HG03139 (cell line): ENCODE results near the gene P2RY12.

Experiments
- ATAC-seq: cut with Tn5 transposase; IDR thresholded peaks from one replicate; pipeline ENCODE4 v1.9.1; 2021; ENCODE audit not compliant: unreplicated experiment

Gene P2RY12

DNA sequence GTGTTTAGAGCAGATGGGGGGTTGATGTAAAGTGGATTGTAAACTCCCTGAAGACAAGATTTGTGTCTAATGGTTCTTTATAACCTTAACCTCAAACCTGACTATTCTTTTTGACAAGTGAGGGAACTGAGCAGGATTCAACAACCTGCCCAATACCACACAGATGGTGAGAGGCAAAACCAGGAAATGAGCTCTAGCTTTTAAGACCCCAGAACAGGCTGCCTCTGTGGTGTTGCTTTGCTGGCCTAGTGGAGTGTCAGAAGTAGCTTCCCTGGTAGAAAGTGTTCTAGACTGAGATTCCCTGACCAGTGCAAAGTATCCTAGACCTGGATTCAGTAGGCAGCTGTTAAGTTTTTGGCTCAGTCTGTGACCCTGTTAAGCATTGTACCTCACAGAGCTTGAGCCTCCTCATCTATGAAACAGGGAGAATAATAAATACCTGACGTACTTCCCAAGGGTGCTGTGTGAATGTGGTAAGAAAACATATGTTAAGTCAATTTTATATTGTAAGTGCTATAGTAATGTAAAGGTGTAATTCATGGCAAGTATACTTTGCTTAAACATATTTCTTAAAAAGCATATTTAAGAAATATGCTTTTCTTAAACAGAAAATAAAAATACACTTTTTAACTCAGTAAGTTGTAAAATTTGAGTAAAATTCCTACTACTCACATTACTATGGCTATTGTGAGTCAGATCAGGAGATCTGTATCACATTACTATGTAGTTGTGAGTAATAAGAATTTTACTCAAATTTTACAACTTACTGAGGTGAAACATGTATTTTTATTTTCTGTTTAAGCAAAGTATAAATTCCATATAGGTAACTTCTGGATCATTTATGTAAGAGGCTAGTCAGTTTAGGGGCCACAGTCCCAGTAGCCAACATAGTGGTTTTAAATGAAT lies 76.7 kb downstream of the P2RY12 start:
- ATAC-seq: no peak

DNA sequence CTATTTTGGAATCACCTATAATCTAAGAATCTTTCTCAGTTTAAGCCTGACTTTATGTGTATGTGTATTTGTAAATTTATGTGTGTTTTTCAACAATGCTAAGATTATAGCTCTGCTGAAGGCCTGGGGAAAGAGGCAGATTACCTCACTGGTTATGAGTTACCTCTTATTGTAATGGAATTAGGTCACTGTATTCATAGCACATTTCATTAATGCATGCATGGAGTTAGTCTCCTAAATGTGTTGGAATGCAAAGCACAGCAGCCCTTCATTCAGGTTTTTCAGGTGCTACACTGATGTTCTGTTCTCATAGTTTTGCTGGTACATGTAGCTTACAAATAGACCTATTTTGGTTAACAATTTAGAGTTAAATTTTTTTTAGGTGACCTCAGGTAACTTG lies 77.4 kb downstream of the P2RY12 start:
- ATAC-seq: no peak

DNA sequence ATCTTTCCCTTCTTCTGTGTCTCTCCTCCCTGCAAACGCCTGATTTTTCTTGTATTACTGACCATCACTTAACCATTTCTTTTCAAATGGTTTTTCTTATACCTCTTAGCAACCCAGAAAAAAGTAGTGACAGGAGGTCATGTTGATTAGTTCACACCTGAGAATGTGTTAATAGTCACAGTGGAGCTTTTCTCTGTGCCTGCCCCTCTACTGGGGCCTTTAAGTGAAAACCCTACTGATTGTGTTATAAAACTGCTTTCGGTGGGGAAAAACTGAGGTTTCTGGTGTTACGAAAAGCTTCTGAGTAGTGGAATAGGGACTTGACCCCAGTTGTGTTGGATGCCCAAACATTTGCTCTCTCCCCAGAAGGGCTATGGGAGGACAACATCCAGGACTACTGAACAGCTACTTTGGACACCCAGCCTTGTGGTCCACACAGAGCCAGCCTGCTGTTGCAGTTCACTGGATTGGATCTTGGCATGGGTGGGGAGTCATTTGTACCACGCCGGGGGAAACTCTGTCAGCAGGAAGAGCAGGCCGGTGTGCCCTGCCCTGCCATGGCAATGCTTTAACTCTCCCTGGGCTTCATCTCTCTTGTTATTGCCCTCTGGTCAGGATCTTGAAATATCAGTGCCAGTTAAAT lies 78.3 kb downstream of the P2RY12 start:
- no peak for ATAC-seq

DNA sequence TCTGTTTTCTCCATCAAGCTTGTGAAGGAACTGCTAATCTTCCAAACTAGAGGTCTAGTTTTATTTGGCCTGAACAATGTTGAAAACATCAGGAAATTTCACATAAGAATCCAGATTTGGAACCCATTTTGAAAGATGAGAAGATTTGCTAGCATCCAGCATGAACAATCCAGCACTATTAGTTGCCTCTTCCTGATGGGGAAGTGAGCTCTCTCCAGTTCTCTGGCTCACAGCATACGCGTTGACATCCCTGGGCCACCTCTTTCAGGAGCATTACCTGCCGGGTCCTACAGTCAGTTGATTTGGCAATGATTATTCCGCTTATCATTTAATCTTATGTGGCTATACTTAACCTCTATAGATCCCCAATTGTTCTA lies 78.8 kb downstream of the P2RY12 start:
- no peak for ATAC-seq

DNA sequence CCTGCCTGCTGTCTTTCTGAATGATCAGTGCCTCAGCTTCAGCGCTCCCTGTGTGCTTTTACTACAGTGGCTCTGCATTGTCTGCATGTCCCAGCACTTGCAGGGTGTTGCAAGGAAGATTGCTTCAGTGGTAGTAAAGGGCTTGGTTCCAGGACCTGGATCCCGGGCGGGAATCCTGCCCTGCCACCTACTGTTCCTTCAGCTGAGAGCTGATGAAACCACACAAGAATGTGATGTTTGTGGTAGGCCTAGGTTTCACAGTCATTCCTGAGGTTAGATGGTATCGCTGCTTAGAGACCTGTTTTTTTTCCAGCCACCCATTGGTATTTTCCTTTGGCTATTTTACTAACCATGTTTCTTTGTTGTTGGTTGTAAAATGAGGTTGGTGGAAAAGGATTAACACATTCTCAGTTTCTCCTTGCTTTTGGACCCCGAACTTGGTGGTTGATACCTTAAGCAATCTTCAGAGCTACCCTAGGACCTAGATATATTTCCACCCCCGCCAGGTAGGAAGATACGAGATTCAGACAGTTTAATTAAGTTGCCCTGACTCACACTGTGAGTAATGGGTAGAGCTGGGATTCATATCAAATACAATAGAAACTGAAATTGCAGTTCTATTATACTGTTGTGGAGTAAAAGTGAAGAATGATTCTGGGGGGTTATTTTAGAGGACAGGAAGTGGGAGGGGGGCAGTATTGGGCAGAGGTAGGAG lies 79.3 kb downstream of the P2RY12 start:
- ATAC-seq: no peak

DNA sequence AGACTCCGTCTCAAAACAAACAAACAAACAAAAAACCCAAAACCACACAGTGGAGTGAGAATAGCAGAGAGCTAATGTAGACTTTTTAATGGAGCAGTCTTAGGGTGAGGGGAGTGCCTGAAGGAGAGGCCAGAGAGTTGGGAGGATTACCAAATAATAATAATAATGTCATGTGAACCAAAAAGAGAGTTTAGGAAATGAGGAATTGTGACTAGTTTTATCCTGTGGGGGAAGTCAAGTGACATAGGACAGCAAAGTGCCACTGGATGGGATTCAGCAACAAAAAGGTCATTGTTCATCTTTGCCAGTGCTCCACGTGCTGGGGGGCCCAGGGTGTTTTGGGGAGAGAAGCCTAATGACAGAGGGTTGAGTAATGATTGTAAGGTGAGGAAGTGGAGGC lies 80.8 kb downstream of the P2RY12 start:
- ATAC-seq: no peak

DNA sequence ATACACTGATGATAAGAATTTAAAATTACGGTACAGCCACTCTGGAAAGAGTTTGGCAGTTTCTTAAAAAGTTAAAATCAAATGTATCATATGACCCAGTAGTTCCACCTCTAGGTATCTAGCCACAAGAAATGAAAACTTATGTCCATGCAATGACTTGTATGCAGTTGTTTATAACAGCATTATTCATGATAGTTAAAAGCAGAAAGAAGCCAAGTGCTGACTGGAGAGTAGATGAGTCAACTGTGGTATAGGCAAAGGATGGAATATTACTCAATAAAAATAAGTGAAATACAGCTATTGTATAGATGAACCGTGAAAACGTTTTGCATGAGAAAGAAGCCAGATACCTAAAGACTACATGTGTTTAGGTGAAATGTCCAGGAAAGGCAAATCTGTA lies 82.8 kb downstream of the P2RY12 start:
- ATAC-seq: no peak

DNA sequence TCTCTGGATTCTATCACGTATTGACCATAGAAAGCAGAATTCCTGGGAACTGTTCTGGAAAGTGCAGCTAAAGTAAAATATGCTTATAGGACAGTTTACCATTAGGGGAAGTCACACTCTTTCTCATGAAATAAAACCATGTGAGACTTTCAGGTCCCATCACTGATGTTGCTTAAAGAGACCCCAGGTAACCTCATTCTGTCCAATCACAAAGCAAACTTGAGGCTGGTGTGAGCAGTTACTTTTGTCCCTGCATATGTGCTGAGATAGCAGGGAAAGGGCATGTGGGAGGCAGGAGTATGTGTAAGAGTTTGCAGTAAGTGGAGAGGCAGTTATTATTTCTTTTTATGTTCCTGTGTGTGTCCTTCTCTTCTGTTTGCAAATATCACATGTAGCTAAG lies 84.0 kb downstream of the P2RY12 start:
- no peak for ATAC-seq

DNA sequence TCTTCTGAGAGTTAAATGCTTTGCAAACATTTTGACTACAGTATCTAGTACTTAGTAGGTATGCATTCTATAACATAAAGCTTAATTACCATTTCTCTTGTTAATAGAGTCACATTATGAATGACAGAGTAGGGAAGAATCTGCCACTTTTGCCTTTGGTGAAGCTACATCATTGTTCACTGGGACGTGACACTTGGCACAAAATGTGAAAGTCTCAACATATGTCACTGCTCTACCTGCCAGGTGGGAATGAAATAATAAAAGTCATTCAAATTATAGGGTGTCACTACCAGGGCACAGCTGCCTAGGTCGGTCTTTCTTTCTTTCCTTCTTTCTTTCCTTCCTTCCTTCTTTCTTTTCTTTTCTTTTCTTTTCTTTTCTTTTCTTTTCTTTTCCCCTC lies 85.5 kb downstream of the P2RY12 start:
- no peak for ATAC-seq

DNA sequence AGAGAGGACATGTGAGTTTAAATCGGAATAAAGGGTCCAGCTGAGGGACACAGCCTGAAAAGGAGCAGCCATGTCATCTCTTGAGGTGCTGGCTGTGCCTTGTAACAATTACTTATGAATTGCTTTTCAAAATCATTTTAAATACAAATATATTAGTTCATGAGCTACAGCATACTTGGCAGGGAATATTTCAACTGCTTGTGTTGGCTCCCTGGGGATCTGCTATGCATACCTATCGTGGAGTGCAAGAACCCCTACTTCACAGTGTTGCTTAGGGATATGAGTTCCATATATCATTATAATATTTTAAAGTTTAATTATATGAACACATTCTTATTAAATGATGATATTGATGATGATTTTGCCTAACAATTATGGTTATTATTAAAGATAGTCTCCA lies 87.1 kb downstream of the P2RY12 start:
- ATAC-seq: no peak

DNA sequence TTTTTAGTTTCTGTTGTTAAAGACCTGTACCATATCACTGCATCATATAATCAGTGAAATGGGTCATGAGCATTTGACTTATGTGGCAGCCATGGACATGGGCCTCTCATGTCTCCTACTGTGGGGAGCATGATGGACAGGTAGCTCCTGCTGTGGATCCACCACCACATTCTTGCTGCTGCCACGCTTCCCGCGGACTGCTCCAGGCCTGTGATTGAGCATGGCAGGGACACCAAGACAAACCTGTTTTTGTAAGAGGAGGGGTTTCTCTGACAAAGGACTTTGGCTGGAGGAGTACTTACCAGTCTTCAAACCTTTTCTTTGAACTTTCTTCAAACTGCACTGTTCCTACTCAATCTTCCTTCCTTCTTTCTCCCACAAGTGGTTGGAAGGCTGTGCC lies 88.3 kb downstream of the P2RY12 start:
- ATAC-seq: no peak

DNA sequence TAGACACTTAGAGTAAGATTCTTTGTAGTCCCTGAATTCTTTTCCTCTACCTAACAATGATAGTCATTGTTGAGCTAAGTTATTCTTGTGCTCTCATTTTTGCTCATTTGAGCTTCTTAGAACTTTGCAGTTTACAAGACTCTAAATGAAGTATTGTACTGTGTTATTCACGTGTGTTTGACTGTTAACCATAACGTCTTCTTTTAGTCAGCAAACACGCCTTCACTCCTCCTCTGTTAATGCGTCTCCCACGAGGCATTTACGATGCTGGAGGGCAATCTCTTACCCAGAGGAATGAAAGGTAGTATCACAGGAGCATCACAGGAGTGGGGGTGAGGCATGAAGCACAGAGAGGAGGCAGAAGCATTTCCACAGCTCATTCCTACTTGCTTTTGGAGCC lies 91.4 kb downstream of the P2RY12 start:
- ATAC-seq: no peak

DNA sequence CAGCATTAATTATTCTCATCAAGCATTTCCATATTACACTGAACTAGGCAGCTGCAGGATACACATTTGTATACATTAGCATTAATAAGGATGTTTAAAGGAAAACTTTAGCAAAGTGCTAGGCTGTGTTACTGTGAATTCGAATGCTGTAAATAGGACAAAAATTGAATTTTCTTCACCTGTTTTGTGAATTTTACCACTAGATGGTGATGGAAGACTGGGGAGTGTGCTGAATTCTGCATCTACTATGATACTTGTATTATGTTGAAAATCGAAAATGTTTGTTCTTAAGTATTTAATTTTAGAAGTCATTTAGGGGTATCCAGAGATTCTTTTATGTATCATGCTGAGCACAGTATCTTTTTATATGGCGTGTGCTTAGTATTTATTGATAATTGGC lies 93.9 kb downstream of the P2RY12 start:
- no peak for ATAC-seq

DNA sequence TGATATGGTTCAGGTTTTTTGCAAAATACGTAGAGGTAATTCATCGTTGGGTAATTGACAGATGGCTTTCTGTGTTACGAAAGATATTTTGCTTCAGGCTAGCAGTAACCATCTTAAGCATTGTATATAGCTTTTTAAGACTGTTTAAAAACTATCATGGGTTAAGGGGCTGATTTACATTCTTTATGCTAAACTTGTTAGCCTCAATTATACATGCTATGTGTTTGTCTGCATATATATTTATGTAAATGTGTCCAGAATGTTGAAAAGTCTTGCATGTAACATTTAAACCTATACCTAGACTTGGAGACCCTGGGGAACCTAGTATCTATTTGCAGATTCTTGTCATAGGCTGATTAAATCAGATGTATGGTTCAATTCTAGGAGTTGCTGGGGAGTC lies 95.1 kb downstream of the P2RY12 start:
- ATAC-seq: no peak
